Measurements from ENCODE around the gene HES5. TPM values are rescaled to one million over a fixed set of nuclear protein-coding genes. Genes with fewer than 3 reads are reported as not detected.
A peak's percentile ranks its signal among the peaks of the same experiment; 100 is the strongest.

HES5 gene
- total RNA-seq, 1 donor from 2014 or later = not detected

DNA sequence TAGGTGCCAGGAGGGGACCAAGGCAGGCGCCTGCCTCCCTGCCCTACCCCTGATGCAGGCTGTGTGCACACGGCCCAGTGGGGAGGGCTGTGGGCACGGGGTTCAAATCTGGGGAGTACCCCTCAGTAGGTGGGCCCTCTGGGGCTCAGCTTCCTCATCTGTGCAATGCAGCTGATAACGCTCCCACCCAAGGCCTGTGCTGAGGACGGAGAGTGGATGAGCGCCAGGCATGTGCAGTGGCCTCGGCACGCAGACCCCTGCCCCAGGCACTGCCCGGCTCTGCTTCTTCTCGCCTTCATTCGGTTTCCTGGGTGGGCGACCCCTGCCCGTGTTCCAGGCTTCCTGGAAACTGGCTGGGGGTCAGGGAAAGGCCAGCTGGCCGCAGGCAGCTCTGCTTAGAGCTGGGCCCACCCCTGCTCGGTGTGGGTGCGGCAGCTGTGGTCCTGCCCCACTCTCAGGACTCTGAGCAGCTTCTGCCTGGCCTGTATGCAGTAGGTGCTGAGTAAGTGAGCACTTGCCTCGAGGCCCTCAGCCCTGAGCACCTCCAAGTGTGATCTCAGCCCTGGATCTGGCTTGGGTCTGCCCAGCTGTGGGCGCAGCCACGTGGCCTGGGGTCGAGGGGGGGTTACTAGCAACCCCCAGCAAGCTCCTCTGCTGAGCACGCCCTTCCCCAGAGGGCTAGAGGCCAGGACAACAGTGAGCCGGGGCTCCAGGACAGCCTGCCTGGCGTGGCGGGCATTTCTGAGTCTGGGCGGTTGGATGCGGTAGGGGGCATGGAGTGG lies 14.2 kb upstream of the HES5 start:
- Mint-ChIP-seq H3K9me3 (ENCODE audit: unreplicated experiment) (no peaks in the 10 kb centered on the region), H3K36me3 (ENCODE audit: unreplicated experiment) (no peaks in the 10 kb centered on the region), H3K4me3 (ENCODE audit: unreplicated experiment) (no peak overlapping the region), H3K27me3 (ENCODE audit: unreplicated experiment) (no peaks in the 10 kb centered on the region), H3K4me1 (ENCODE audit: unreplicated experiment) (peaks cover 42% of the 10 kb centered on the region), H3K27ac (ENCODE audit: unreplicated experiment) (peak overlapping the region; percentile 34)
- TF ChIP-seq, protein P1, sequence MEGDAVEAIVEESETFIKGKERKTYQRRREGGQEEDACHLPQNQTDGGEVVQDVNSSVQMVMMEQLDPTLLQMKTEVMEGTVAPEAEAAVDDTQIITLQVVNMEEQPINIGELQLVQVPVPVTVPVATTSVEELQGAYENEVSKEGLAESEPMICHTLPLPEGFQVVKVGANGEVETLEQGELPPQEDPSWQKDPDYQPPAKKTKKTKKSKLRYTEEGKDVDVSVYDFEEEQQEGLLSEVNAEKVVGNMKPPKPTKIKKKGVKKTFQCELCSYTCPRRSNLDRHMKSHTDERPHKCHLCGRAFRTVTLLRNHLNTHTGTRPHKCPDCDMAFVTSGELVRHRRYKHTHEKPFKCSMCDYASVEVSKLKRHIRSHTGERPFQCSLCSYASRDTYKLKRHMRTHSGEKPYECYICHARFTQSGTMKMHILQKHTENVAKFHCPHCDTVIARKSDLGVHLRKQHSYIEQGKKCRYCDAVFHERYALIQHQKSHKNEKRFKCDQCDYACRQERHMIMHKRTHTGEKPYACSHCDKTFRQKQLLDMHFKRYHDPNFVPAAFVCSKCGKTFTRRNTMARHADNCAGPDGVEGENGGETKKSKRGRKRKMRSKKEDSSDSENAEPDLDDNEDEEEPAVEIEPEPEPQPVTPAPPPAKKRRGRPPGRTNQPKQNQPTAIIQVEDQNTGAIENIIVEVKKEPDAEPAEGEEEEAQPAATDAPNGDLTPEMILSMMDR (IDR thresholded peaks at IDR 0.05) = no peak
- DNase-seq (ENCODE audit: extremely low spot score, unreplicated experiment) = no peak

DNA sequence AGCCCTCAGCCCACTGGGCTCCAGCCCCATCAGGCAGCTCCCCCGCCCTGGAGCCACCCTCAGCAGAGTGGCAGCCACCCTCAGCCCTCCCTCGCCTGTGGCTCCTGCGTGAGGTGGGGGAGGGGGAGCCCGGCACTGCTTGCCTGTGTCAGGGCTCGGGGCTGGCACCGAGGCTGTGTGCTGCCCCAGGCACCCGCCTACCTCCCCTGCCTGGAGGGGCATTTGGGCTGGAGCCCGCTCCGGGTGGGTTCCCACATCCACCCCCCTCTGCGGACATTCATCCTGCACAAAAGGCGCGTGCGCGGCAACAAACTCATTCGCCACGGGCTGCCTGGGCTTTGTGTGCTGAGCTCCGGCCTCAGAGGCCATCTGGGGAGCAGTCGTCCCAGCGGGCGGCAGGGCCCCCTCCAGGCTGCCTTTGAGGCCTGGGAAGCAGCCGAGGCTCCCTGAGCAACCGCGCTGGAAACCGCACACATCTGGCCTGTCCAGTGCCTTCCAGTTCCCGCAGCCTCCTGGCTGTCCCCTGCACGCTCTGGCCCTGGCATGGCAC lies 13.6 kb upstream of the HES5 start:
- peak overlapping the region; percentile 34 for H3K27ac Mint-ChIP-seq (ENCODE audit: unreplicated experiment)
- no peak overlapping the region for H3K4me3 Mint-ChIP-seq (ENCODE audit: unreplicated experiment)
- peaks cover 42% of the 10 kb centered on the region for H3K4me1 Mint-ChIP-seq (ENCODE audit: unreplicated experiment)

DNA sequence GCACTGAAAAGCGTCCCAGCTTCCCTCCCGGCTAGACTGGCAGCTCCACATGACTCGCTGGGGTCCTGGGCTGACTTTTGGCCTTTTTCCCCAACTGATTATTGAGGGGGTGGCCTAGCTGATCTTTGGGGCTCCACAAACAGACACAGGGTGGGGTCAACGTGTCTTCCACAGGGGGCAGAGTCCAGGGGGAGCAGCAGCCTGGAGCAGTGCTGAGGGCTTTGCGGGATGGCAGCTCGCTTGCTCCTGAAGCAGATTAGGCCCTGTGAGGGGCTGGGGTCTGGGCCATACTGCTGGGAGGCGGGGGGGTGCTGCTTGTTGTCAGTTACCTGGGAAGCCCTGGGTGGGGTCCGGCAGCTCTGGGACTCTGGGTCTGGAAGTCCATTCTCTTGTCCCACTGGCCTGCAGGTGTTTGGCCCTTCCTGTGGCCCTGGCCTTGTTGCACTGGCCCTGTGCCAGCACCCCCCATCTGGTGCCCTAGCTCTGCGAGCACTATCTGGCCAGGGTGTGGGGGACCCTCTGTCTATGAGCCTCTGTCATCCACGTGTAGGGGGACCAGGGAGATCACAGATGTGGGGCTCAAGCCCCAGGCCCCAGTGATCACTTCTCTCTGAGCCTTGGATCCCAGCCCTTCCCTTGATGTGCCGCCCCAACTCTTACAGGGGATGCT lies 12.3 kb upstream of the HES5 start:
- Mint-ChIP-seq H3K27me3 (ENCODE audit: unreplicated experiment) (no peaks in the 10 kb centered on the region), H3K27ac (ENCODE audit: unreplicated experiment) (no peak overlapping the region), H3K36me3 (ENCODE audit: unreplicated experiment) (no peaks in the 10 kb centered on the region), H3K9me3 (ENCODE audit: unreplicated experiment) (no peaks in the 10 kb centered on the region), H3K4me1 (ENCODE audit: unreplicated experiment) (peaks cover 38% of the 10 kb centered on the region), H3K4me3 (ENCODE audit: unreplicated experiment) (no peak overlapping the region)
- DNase-seq (ENCODE audit: extremely low spot score, unreplicated experiment) = no peak
- TF ChIP-seq, protein P1 (IDR thresholded peaks at IDR 0.05) = no peak

More for the DNA sequence above, 13.6 kb upstream of the HES5 start:
- no peaks in the 10 kb centered on the region for H3K36me3 Mint-ChIP-seq (ENCODE audit: unreplicated experiment)
- no peaks in the 10 kb centered on the region for H3K9me3 Mint-ChIP-seq (ENCODE audit: unreplicated experiment)
- no peak for DNase-seq (ENCODE audit: extremely low spot score, unreplicated experiment)
- TF ChIP-seq, protein P1 (IDR thresholded peaks at IDR 0.05) = no peak
- no peaks in the 10 kb centered on the region for H3K27me3 Mint-ChIP-seq (ENCODE audit: unreplicated experiment)

DNA sequence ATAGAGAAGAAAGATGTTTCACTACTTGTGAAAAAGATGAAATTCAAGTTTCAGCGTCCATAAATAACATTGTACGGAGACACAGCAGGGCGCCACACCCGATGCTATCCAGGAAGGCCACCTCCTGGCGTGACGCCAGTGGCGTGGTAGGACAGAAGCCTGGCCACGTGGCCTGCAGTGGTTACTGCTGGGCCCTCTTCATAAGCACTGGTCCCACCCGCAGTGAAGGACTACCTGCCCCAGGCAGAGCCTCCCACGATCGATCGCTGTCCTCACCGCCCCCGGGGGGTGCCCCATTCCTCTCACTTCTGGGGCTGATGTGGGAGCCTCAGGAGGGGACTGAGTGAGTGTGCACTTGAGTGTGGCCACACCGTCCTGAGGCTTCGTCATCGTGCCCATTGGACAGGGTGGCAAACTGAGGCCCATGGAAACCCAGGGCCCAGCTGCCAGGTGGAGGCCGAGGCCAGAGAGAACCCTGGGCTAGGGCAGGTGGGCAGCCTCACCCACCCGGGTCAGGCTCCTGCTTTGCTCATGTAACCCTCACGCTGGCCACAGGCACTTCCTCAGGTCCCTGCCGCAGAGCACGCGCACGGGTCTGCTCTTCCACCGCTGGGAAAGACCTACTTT lies 11.7 kb upstream of the HES5 start:
- no peaks in the 10 kb centered on the region for H3K9me3 Mint-ChIP-seq (ENCODE audit: unreplicated experiment)
- H3K27ac Mint-ChIP-seq (ENCODE audit: unreplicated experiment) = no peak overlapping the region
- TF ChIP-seq, protein P1 (IDR thresholded peaks at IDR 0.05) = no peak
- H3K36me3 Mint-ChIP-seq (ENCODE audit: unreplicated experiment) = no peaks in the 10 kb centered on the region
- no peak for DNase-seq (ENCODE audit: extremely low spot score, unreplicated experiment)
- H3K4me1 Mint-ChIP-seq (ENCODE audit: unreplicated experiment) = peaks cover 34% of the 10 kb centered on the region
- H3K27me3 Mint-ChIP-seq (ENCODE audit: unreplicated experiment) = no peaks in the 10 kb centered on the region
- no peak overlapping the region for H3K4me3 Mint-ChIP-seq (ENCODE audit: unreplicated experiment)
